GM18505 (cell line): ENCODE data around the gene PCNX4.

Source experiments
- ATAC-seq: cut with Tn5 transposase; IDR thresholded peaks from one replicate; pipeline ENCODE4 v1.9.1; 2021; ENCODE audit not compliant: unreplicated experiment
- POLR2A ChIP-seq: IDR thresholded peaks from 4 replicates; pipeline ENCODE4 v1.6.1; 2011; ENCODE audit warnings: borderline replicate concordance; ENCODE audit not compliant: insufficient read depth, insufficient read length; ENCODE audit errors: extremely low read depth

PCNX4 gene

DNA sequence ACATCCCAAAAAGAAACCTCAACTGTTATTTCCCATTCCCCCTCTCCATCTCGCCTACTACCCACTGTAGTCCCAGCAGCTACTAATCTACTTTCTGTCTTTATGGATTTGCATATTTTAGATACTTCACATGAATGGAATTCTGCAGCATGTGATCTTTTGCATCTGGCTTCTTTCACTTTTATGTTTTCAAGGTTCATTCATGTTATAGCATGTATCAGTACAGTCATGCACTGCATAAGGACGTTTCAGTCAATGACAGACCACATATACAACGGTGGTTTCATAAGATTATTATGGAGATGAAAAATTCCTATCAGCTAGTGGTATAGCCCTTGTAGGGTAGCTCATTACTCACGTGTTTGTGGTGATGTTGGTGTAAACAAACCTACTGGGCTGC, 24.5 kb downstream of the PCNX4 start:
- ATAC-seq, result no peak
- no peak for TF ChIP-seq POLR2A

DNA sequence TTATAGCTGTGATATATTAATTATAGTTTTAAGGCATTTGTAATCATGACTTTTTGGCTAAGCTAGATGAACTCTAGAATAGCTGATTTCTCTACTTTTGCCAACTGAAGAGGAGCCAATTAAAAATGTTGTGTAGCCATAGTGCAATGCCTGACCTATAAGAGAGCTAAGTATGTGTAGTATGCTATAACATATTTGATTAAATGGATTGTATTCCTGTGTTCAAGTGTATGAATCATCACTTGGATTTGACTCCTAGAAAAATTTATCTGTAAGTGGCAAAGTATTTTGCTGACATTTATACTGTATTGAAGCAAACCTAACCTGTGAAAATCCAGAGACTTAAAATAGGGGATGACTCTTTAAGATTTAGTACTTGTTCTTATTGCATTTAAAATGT, 34.2 kb downstream of the PCNX4 start:
- no peak for ATAC-seq
- no peak for TF ChIP-seq POLR2A

DNA sequence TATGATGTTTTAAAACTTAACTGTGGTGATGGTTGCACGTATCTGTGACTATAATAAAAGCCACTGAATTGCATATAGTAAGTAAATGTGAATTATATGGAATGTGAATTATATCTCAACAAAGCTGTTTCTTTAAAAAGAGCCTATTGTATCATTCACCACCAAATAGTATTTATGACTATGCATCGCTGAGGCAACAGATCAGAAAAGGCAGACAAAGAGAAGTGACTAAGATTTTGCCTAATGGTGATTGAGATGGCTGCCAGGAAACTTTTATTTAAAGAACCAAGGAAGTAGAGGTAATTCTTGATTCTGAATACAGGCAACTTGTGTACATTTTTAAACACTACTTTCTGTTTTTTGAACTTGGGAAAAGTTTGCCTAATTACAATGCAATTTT, 41.8 kb downstream of the PCNX4 start:
- no peak for TF ChIP-seq POLR2A

DNA sequence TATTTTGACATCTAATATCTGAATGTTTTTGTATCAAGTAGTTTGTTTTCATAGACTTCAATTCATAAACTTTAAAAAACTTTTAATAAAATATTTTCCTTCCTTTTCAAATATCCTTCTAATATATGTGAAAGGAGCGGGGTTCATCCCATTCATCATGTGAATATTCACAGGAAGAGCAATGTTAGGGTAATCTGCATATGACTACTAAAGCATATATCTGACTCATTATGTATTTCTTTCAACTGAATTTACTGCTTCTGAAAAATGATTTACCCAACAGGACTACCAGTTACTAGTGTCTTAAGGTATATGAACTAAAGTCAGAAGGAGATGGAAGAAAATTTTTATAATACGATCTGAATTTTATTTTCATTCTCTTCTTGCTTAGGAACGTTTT, 43.0 kb downstream of the PCNX4 start:
- no peak for ATAC-seq
- TF ChIP-seq POLR2A, result no peak

More for the DNA sequence above, 41.8 kb downstream of the PCNX4 start:
- ATAC-seq, result no peak

DNA sequence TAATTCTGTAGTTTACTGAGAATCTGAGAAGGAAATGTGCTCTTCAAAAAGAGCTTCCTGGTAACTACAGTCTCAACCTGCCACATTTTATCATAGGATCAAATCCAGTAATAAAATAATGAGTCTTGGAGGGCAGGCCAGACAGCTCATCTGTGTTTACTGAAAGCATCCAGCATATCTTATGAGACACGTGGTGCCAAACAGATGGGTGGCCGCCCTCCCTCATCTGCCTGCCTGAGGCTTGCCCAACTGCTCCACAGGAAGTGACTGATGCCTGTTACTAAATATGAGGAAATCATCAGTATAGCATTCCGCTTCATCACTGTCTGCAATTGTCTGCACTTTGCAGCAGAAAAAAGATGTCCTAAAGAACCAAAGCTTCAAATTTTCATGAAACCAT, 60.0 kb downstream of the PCNX4 start:
- TF ChIP-seq POLR2A, result no peak
- ATAC-seq, result peak; percentile 98

DNA sequence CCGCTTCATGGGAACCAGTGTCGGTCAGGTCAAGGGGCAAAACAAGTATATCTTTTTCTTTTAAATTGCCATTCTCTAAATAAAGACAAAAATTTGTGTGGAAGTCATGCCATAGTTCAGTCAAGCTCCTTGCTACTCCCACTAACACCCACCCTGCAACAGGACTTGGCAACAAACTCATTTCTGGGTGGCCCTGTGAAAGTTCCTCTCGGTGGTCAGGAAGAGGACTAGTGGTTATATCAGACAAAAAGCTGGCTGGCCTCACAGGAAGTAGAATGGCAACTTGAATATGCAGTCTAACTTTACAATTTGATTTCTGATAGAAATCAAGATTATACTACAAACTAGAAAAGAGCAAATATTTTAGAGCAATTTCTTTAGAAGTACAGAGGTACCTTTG, 62.3 kb downstream of the PCNX4 start:
- no peak for ATAC-seq
- no peak for TF ChIP-seq POLR2A

DNA sequence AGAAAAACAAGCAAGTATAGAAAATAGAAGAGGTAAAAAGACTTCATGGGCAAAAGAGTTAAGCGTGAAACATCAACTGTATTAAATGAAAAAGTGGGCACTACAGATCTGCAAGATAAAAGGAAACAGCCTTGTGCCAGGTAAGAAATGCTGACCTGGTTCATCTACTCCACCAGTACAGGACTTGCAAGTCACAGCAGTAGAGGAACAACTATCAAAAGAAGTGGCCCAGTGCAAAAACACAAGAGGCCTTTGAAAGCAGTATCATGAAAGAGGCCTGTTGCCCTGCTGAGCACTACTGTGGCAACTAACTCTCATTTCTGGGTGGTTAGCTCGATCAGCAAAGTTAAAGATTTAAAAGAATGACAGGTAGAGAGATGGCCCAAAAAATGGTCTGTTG, 62.9 kb downstream of the PCNX4 start:
- no peak for TF ChIP-seq POLR2A
- ATAC-seq, result no peak

DNA sequence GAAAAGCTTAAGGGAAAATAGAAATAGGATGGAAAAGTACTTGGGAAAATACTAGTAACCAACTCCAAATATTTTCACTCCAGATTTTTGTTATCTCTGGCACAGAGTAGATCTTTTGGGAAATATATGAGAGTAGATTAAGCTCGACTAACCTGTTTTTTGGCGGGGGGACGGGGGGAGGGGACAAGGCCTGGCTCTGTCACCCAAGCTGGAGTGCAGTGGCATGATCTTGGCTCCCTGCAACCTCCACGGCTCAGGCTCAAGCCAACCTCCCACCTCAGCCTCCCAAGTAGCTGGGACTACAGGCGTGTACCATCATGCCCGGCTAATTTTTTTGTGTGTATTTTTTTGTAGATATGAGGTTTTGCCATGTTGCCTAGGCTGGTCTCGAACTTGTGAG, 68.7 kb downstream of the PCNX4 start:
- TF ChIP-seq POLR2A, result no peak
- ATAC-seq, result no peak

DNA sequence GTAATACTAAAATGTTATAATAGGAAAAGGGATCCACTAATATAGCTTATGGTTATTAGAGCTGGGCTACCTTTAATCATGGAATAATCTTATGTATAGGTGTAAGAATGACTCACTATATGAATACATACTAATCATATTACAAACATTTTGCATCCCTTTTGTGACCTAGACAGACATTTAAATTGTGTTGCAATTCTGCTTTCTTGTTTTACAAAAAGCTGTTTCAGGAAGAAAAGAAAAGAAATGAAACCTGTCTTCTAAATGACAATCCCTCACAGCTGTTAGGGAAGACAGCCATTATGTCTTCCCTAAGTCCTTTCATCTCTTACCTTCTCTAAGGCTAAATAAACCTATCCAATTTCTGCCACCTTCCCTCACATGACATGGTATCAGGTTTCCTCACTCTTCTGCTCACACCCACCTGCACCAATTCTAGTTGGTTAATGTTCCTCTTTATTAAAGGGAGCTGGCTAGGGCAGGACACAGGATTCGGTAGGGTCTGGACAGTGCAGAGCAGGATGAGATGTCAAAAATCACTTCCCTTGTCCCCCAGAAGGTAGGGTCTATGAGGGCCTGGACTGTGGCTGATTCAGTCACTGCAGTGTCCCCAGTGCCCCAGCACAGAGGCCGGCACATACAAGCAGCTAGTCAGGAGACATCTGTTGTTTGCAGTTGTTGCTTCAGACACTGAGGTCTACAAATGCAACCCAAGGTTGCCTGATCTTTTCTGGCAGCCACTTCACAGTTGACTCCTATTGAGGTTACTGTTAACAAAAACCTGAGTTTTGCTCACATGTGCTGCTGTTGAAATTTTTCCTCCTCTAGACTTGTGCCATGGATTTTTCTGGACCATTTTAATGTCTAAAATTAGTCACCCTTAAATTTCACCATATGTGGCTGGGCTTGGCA, 69.7 kb downstream of the PCNX4 start:
- TF ChIP-seq POLR2A, result no peak
- no peak for ATAC-seq

DNA sequence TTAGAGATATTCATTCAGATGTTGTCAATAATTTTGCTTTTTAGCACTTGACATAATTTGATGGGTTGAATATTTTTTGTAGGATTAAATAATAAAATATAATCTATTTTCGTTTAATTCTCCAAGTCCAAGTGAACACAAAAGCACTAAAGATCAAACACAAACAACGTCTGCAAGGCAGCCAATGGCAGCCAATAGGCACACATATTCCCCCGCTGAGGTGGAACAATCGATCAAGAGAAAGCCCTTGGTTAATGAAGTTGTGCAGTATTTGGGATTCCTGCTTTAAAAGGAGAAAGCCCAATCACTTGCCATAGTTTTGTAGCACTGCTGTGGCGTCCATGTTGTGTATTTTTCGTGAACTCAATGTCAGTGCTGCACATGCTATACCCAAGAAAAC, 72.0 kb downstream of the PCNX4 start:
- ATAC-seq, result no peak
- TF ChIP-seq POLR2A, result no peak

DNA sequence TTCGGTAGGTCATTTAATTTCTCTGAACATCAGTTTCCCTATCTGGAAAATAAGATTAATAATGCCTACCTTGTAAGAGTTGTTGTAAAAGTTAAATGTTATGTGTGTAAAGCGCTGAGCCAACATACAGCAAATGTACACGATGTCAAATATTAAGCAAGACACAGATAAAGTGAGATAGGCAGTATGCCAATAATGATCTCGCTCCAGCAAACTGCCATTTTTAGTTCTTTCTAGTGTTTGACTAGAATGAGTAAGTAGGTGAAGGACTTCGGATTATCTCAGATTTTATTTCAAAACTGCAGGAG, 72.6 kb downstream of the PCNX4 start:
- peak; percentile 3 for ATAC-seq
- TF ChIP-seq POLR2A, result no peak

DNA sequence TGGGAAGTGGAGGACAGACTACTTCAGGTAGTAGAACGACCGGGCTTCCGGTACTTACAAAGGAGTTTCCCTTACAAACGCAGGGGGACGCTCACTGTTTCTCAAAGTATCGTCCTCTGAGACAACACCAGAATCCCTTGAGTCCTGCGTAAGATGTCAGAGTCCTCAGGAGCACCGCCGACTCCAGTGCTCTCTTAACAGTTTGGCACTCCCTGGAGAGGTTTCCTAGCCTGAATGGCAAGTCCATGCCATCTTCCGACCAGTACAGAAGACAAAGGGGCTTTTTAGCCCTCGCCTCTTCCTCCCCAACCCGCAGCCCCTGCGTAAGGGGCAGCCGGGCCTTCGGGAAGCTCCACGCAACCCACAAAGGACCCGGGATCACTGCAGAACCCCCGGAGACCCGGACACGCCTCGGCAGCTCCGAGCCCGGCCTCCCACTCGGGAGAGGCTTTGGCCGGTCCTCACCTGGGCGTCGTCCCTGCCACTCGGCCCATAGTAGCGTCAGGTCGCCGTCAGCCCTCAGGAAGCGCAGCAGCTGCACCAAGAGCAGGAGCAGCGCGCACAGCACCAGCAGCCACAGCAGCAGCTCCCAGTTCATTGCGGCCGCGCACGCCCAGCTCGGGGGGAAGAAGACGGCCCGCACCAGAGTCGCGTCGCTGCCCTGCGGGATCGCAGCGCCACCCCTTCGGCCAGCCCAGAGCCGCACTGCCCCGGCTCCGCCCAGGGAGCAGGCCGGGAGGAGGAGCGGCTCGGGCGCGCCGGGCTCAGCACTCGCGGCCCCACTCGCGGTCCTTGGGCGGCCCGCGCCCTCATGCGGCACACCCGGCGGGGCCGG, 73.2 kb downstream of the PCNX4 start, which contains the start of gene DHRS7:
Gene DHRS7 (minus strand): TSS at position 687 of the 835 bp plus-strand sequence. CDS start 89 bp downstream, at position 598.
- peak; percentile 89 for ATAC-seq
- peak; percentile 72 for TF ChIP-seq POLR2A

DNA sequence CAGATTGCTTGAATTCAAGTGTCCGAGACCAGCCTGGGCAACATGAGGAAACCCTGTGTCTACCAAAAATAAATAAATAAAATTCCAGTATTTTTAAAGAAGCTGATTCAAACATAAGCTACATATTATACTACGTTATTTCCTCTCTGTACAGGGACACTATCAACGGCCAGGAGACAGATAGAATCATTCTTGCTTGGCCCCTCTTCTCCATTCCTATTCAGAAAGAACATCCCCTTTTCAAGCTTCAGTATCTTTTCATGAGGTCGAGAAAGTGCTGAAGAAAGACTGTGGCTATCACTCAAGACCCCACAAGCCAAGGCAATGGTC, 73.8 kb downstream of the PCNX4 start:
- peak; percentile 0 for TF ChIP-seq POLR2A

DNA sequence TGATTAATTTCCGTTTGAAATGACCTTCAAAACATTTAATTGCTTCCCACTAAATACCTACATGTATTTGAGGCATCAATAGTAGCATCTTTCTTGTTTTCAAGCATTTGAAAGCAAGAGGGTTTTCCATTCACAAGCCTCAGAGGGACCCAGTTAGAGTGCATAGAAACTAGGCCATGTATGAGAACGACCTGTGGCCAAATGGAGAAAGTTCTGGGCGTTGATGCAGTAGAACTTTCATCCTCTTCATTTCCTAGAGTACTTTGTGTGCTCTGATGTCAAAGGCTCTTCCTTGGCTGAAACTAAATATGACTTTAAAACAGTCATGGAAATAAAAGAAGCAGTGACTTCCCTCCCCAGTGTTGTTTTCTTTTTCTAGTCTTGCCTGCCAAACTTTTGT, 74.4 kb downstream of the PCNX4 start:
- ATAC-seq, result no peak
- no peak for TF ChIP-seq POLR2A

More for the DNA sequence above, 73.8 kb downstream of the PCNX4 start:
- ATAC-seq, result peak; percentile 23
